HepG2 (cell line): ENCODE measurements around the gene PSKH1. TPM values are rescaled to one million over a fixed set of nuclear protein-coding genes. Genes with fewer than 3 reads are reported as not detected.
A peak's percentile ranks its signal among the peaks of the same experiment; 100 is the strongest.

ENCODE experiments used
- FOXC1 ChIP-seq: sonication (generic); formaldehyde crosslinking; IDR thresholded peaks from 2 replicates; pipeline ENCODE4 v1.8.0; 2022; ENCODE audit warnings: mild to moderate bottlenecking, missing genetic modification reagents, borderline replicate concordance
- KDM1A ChIP-seq: IDR thresholded peaks from 2 replicates; pipeline ENCODE4 v1.6.1; 2016; ENCODE audit warnings: missing compliant biosample characterization
- KLF6 ChIP-seq: IDR thresholded peaks from 2 replicates; pipeline ENCODE4 v1.8.0; 2016; ENCODE audit warnings: missing biosample characterization, missing genetic modification reagents
- MAZ ChIP-seq, 2 experiments: sonication (generic) in 1 of 2; formaldehyde crosslinking in 1 of 2; IDR thresholded peaks; 2 replicates each; pipeline versions ENCODE4 v1.5.0 to v1.6.1; 2012 to 2020; ENCODE audit warnings: low read depth in 2 of 2, mild to moderate bottlenecking in 2 of 2, borderline replicate concordance in 1 of 2, improper control_type of control experiment in 1 of 2, low read length in 1 of 2, missing genetic modification reagents in 1 of 2, moderate library complexity in 1 of 2
- MYC ChIP-seq: sonication (generic); formaldehyde crosslinking; IDR thresholded peaks from 2 replicates; pipeline ENCODE4 v1.9.0; 2021; ENCODE audit warnings: missing genetic modification reagents, borderline replicate concordance
- PCBP1 ChIP-seq: fragments of 200-400 bp; formaldehyde crosslinking; IDR thresholded peaks from 2 replicates; pipeline ENCODE4 v1.6.1; 2017; ENCODE audit warnings: mild to moderate bottlenecking, low read depth, low read length, borderline replicate concordance
- PHB2 ChIP-seq: fragments of 450-650 bp; IDR thresholded peaks from 2 replicates; pipeline ENCODE4 v1.6.1; 2018; ENCODE audit not compliant: partially characterized antibody
- SATB2 ChIP-seq: sonication (generic); formaldehyde crosslinking; IDR thresholded peaks from 2 replicates; pipeline ENCODE4 v1.5.0; 2020; ENCODE audit warnings: missing genetic modification reagents
- ZNF563 ChIP-seq: sonication (generic); formaldehyde crosslinking; IDR thresholded peaks from 2 replicates; pipeline ENCODE4 v1.8.0; 2022; ENCODE audit warnings: mild to moderate bottlenecking, moderate library complexity, missing genetic modification reagents
- polyA plus RNA-seq, 8 experiments: library from polyadenylated mRNA; depleted of rRNA in 3 of 8; stranded (reverse) in 7 of 8; unstranded in 1 of 8; fragments of >200 nt; fragmentation: Illumina TruSeq in 4 of 8; extraction: Trizol in 4 of 8; gene quantifications; 2 replicates each; pipeline versions ENCODE4 v1.2.1 to v1.2.3, GENCODE V29; 2011 to 2016; ENCODE audit warnings: low read depth in 4 of 8, missing spikeins in 1 of 8, mixed read lengths in 1 of 8; ENCODE audit not compliant: insufficient read depth in 1 of 8
- total RNA-seq, 5 experiments: library from RNA; depleted of rRNA; stranded (reverse); fragments of >200 nt; fragmentation: Illumina TruSeq; extraction: Trizol; gene quantifications; 2 replicates each; pipeline ENCODE4 v1.2.3, GENCODE V29; 2016; ENCODE audit warnings: low read depth in 1 of 5
- TF ChIP-seq, protein P1 (sequence below): sonication (generic); formaldehyde crosslinking; IDR thresholded peaks from 2 replicates; pipeline ENCODE4 v1.4.0; 2020; ENCODE audit warnings: missing genetic modification reagents
- TF ChIP-seq, protein P2 (sequence below): sonication (generic); formaldehyde crosslinking; IDR thresholded peaks from 2 replicates; pipeline ENCODE4 v1.4.0; 2020; ENCODE audit warnings: missing genetic modification reagents
- TF ChIP-seq, protein P3 (sequence below): sonication (generic); formaldehyde crosslinking; IDR thresholded peaks from 2 replicates; pipeline ENCODE4 v1.4.0; 2020; ENCODE audit warnings: low read depth, mild to moderate bottlenecking, missing genetic modification reagents
- TF ChIP-seq, protein P4 (sequence below): IDR thresholded peaks from 2 replicates; pipeline ENCODE4 v1.6.1; 2012; ENCODE audit warnings: low read length, improper control_type of control experiment
- TF ChIP-seq, protein P5 (sequence below): sonication (generic); formaldehyde crosslinking; IDR thresholded peaks from 2 replicates; pipeline ENCODE4 v1.5.0; 2020; ENCODE audit warnings: missing genetic modification reagents
- TF ChIP-seq, protein P6 (sequence below), 2 experiments: sonication (generic) in 1 of 2; formaldehyde crosslinking in 1 of 2; IDR thresholded peaks; 2 replicates each; pipeline versions ENCODE4 v1.4.0 to v1.6.1; 2018 to 2020; ENCODE audit warnings: missing genetic modification reagents in 2 of 2, borderline replicate concordance in 1 of 2, low read depth in 1 of 2, mild to moderate bottlenecking in 1 of 2, missing biosample characterization in 1 of 2

PSKH1 gene
- total and polyA plus RNA-seq, 2 of the 13 experiments (the other 11 are each of a cell fraction or from before 2014, with no cell fraction given): 8.4 to 19.1 TPM

DNA sequence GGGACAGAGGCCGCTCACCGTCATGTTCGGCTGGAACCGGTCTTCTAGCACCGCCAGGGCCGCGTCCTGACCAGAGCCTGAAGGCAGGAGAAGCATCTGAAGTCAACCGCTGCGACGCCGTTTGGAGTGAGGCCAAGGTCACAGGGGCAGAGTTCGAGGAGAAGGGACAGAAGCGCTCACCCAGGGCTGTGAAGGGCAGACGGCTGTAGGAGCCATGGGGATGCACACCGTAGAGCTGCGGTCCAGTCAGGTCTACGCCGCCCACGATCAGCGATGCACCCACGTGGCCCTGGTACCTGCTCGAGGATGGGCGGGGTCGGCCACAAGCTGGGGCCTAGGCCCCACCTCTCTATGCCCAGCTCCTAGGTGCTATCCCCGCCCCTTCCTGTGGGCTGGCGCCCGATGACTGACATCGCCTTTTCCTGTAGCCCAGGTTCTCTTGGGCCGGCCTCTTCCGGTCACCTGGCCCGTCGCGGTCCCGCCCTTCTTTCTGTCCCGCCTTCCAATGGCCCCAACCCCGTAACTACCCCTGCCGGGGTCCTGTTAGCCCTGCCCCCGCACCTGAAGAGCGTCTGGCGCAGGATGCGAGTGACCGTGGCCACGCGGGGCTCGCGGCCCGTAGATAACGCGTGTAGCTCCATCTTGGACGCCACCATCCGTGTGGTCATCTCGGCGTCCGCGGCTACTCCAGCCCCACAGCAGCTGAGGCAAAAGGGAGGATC lies 42.5 kb downstream of the PSKH1 start (continued):
- TF ChIP-seq, protein P1, sequence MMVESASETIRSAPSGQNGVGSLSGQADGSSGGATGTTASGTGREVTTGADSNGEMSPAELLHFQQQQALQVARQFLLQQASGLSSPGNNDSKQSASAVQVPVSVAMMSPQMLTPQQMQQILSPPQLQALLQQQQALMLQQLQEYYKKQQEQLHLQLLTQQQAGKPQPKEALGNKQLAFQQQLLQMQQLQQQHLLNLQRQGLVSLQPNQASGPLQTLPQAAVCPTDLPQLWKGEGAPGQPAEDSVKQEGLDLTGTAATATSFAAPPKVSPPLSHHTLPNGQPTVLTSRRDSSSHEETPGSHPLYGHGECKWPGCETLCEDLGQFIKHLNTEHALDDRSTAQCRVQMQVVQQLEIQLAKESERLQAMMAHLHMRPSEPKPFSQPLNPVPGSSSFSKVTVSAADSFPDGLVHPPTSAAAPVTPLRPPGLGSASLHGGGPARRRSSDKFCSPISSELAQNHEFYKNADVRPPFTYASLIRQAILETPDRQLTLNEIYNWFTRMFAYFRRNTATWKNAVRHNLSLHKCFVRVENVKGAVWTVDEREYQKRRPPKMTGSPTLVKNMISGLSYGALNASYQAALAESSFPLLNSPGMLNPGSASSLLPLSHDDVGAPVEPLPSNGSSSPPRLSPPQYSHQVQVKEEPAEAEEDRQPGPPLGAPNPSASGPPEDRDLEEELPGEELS: peak; percentile 9; the same call in 1 of the 2 replicates
- TF ChIP-seq MYC (CRISPR knock-in tag) (peak; percentile 98), SATB2 (peak; percentile 89; the same call in 1 of the 2 replicates), MAZ (IDR thresholded peaks at IDR 0.05; ENCODE audit: borderline replicate concordance, low read depth, low read length) (peak; percentile 64; the same call in 1 of the 2 replicates), MAZ (CRISPR knock-in tag; IDR thresholded peaks at IDR 0.05; ENCODE audit: low read depth) (peak; percentile 42; the same call in 1 of the 2 replicates), PCBP1 (peak; percentile 80; the same call in 1 of the 2 replicates), ZNF563 (peak; percentile 83), PHB2 (no peak), KLF6 (CRISPR knock-in tag) (peak; percentile 81; the same call in 1 of the 2 replicates), KDM1A (CRISPR knock-in tag) (no peak), FOXC1 (CRISPR knock-in tag) (0 out of 2 replicates have a peak, but pooled peaks have one; percentile 57)
- TF ChIP-seq, protein P2, sequence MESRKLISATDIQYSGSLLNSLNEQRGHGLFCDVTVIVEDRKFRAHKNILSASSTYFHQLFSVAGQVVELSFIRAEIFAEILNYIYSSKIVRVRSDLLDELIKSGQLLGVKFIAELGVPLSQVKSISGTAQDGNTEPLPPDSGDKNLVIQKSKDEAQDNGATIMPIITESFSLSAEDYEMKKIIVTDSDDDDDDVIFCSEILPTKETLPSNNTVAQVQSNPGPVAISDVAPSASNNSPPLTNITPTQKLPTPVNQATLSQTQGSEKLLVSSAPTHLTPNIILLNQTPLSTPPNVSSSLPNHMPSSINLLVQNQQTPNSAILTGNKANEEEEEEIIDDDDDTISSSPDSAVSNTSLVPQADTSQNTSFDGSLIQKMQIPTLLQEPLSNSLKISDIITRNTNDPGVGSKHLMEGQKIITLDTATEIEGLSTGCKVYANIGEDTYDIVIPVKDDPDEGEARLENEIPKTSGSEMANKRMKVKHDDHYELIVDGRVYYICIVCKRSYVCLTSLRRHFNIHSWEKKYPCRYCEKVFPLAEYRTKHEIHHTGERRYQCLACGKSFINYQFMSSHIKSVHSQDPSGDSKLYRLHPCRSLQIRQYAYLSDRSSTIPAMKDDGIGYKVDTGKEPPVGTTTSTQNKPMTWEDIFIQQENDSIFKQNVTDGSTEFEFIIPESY (CRISPR knock-in tag): peak; percentile 39
- TF ChIP-seq, protein P3, sequence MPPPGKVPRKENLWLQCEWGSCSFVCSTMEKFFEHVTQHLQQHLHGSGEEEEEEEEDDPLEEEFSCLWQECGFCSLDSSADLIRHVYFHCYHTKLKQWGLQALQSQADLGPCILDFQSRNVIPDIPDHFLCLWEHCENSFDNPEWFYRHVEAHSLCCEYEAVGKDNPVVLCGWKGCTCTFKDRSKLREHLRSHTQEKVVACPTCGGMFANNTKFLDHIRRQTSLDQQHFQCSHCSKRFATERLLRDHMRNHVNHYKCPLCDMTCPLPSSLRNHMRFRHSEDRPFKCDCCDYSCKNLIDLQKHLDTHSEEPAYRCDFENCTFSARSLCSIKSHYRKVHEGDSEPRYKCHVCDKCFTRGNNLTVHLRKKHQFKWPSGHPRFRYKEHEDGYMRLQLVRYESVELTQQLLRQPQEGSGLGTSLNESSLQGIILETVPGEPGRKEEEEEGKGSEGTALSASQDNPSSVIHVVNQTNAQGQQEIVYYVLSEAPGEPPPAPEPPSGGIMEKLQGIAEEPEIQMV (CRISPR knock-in tag): peak; percentile 72
- TF ChIP-seq, protein P4, sequence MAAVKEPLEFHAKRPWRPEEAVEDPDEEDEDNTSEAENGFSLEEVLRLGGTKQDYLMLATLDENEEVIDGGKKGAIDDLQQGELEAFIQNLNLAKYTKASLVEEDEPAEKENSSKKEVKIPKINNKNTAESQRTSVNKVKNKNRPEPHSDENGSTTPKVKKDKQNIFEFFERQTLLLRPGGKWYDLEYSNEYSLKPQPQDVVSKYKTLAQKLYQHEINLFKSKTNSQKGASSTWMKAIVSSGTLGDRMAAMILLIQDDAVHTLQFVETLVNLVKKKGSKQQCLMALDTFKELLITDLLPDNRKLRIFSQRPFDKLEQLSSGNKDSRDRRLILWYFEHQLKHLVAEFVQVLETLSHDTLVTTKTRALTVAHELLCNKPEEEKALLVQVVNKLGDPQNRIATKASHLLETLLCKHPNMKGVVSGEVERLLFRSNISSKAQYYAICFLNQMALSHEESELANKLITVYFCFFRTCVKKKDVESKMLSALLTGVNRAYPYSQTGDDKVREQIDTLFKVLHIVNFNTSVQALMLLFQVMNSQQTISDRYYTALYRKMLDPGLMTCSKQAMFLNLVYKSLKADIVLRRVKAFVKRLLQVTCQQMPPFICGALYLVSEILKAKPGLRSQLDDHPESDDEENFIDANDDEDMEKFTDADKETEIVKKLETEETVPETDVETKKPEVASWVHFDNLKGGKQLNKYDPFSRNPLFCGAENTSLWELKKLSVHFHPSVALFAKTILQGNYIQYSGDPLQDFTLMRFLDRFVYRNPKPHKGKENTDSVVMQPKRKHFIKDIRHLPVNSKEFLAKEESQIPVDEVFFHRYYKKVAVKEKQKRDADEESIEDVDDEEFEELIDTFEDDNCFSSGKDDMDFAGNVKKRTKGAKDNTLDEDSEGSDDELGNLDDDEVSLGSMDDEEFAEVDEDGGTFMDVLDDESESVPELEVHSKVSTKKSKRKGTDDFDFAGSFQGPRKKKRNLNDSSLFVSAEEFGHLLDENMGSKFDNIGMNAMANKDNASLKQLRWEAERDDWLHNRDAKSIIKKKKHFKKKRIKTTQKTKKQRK: no peak
- TF ChIP-seq, protein P5, sequence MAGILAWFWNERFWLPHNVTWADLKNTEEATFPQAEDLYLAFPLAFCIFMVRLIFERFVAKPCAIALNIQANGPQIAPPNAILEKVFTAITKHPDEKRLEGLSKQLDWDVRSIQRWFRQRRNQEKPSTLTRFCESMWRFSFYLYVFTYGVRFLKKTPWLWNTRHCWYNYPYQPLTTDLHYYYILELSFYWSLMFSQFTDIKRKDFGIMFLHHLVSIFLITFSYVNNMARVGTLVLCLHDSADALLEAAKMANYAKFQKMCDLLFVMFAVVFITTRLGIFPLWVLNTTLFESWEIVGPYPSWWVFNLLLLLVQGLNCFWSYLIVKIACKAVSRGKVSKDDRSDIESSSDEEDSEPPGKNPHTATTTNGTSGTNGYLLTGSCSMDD (CRISPR knock-in tag): no peak
- TF ChIP-seq, protein P6, sequence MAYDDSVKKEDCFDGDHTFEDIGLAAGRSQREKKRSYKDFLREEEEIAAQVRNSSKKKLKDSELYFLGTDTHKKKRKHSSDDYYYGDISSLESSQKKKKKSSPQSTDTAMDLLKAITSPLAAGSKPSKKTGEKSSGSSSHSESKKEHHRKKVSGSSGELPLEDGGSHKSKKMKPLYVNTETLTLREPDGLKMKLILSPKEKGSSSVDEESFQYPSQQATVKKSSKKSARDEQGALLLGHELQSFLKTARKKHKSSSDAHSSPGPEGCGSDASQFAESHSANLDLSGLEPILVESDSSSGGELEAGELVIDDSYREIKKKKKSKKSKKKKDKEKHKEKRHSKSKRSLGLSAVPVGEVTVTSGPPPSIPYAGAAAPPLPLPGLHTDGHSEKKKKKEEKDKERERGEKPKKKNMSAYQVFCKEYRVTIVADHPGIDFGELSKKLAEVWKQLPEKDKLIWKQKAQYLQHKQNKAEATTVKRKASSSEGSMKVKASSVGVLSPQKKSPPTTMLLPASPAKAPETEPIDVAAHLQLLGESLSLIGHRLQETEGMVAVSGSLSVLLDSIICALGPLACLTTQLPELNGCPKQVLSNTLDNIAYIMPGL (CRISPR knock-in tag; IDR thresholded peaks at IDR 0.05; ENCODE audit: borderline replicate concordance in 1 of 2, low read depth in 1 of 2): peak; percentile 67 to 70; a peak in 3 of 4 replicates
